ENCODE measurements around the gene PRICKLE2.

Gene PRICKLE2

GRCh38 chr3:64267721-64268604 lies 42.7 kb upstream of the PRICKLE2 start:
- no peak for TF ChIP-seq POU2F2 (IDR thresholded peaks at IDR 0.05; ENCODE audit: low read depth, low read length)
- no peak for TF ChIP-seq POLR2AphosphoS5 (IDR thresholded peaks at IDR 0.05; ENCODE audit: low read depth, low read length)
- no peak for TF ChIP-seq TAF1 (IDR thresholded peaks at IDR 0.05; ENCODE audit: low read depth, low read length)
- TF ChIP-seq POLR2A (IDR thresholded peaks at IDR 0.05; ENCODE audit: low read depth, low read length) = no peak
- no peak for TF ChIP-seq PAX5 (IDR thresholded peaks at IDR 0.05; ENCODE audit: insufficient read depth, low read length, severe bottlenecking)
- TF ChIP-seq SPI1 (IDR thresholded peaks at IDR 0.05; ENCODE audit: low read depth, low read length) = no peak
- DNase-seq (ENCODE audit: insufficient read length, low spot score) (no peak), FAIRE-seq (no peak)

GRCh38 chr3:64266983-64267382 lies 41.7 kb upstream of the PRICKLE2 start:
- TF ChIP-seq POLR2AphosphoS5 (IDR thresholded peaks at IDR 0.05; ENCODE audit: low read depth, low read length) (no peak), POLR2A (IDR thresholded peaks at IDR 0.05; ENCODE audit: low read depth, low read length) (no peak), PAX5 (IDR thresholded peaks at IDR 0.05; ENCODE audit: insufficient read depth, low read length, severe bottlenecking) (no peak), TAF1 (IDR thresholded peaks at IDR 0.05; ENCODE audit: low read depth, low read length) (no peak), SPI1 (IDR thresholded peaks at IDR 0.05; ENCODE audit: low read depth, low read length) (no peak), POU2F2 (IDR thresholded peaks at IDR 0.05; ENCODE audit: low read depth, low read length) (no peak)
- FAIRE-seq = no peak
- no peak for DNase-seq (ENCODE audit: insufficient read length, low spot score)

GRCh38 chr3:64266065-64266931 lies 41.0 kb upstream of the PRICKLE2 start:
- DNase-seq (ENCODE audit: insufficient read length, low spot score) (no peak), FAIRE-seq (no peak)
- no peak for TF ChIP-seq POLR2A (IDR thresholded peaks at IDR 0.05; ENCODE audit: low read depth, low read length)
- no peak for TF ChIP-seq PAX5 (IDR thresholded peaks at IDR 0.05; ENCODE audit: insufficient read depth, low read length, severe bottlenecking)
- no peak for TF ChIP-seq SPI1 (IDR thresholded peaks at IDR 0.05; ENCODE audit: low read depth, low read length)
- TF ChIP-seq POU2F2 (IDR thresholded peaks at IDR 0.05; ENCODE audit: low read depth, low read length) = no peak
- TF ChIP-seq TAF1 (IDR thresholded peaks at IDR 0.05; ENCODE audit: low read depth, low read length) = no peak
- no peak for TF ChIP-seq POLR2AphosphoS5 (IDR thresholded peaks at IDR 0.05; ENCODE audit: low read depth, low read length)

- no peak for TF ChIP-seq TAF1 (IDR thresholded peaks at IDR 0.05; ENCODE audit: low read depth, low read length)
- no peak for TF ChIP-seq POU2F2 (IDR thresholded peaks at IDR 0.05; ENCODE audit: low read depth, low read length)
- no peak for TF ChIP-seq PAX5 (IDR thresholded peaks at IDR 0.05; ENCODE audit: insufficient read depth, low read length, severe bottlenecking)
- TF ChIP-seq SPI1 (IDR thresholded peaks at IDR 0.05; ENCODE audit: low read depth, low read length) = no peak
- TF ChIP-seq POLR2A (IDR thresholded peaks at IDR 0.05; ENCODE audit: low read depth, low read length) = no peak
- TF ChIP-seq POLR2AphosphoS5 (IDR thresholded peaks at IDR 0.05; ENCODE audit: low read depth, low read length) = no peak
- no peak for FAIRE-seq
- no peak for DNase-seq (ENCODE audit: insufficient read length, low spot score)
Observed at GRCh38 chr3:64265646-64266045, 40.4 kb upstream of the PRICKLE2 start.

- TF ChIP-seq POLR2AphosphoS5 (IDR thresholded peaks at IDR 0.05; ENCODE audit: low read depth, low read length) (no peak), POLR2A (IDR thresholded peaks at IDR 0.05; ENCODE audit: low read depth, low read length) (no peak), PAX5 (IDR thresholded peaks at IDR 0.05; ENCODE audit: insufficient read depth, low read length, severe bottlenecking) (no peak), TAF1 (IDR thresholded peaks at IDR 0.05; ENCODE audit: low read depth, low read length) (no peak), SPI1 (IDR thresholded peaks at IDR 0.05; ENCODE audit: low read depth, low read length) (no peak), POU2F2 (IDR thresholded peaks at IDR 0.05; ENCODE audit: low read depth, low read length) (no peak)
- no peak for DNase-seq (ENCODE audit: insufficient read length, low spot score)
- FAIRE-seq = no peak
Observed at GRCh38 chr3:64264501-64265109, 39.3 kb upstream of the PRICKLE2 start.

- FAIRE-seq = no peak
- TF ChIP-seq SPI1 (IDR thresholded peaks at IDR 0.05; ENCODE audit: low read depth, low read length) (no peak), TAF1 (IDR thresholded peaks at IDR 0.05; ENCODE audit: low read depth, low read length) (no peak), POLR2A (IDR thresholded peaks at IDR 0.05; ENCODE audit: low read depth, low read length) (no peak), PAX5 (IDR thresholded peaks at IDR 0.05; ENCODE audit: insufficient read depth, low read length, severe bottlenecking) (no peak)
Observed at GRCh38 chr3:64262574-64263114, 37.4 kb upstream of the PRICKLE2 start.

GRCh38 chr3:64260431-64260830 lies 35.2 kb upstream of the PRICKLE2 start:
- DNase-seq (ENCODE audit: insufficient read length, low spot score) (no peak), FAIRE-seq (no peak)
- no peak for TF ChIP-seq TAF1 (IDR thresholded peaks at IDR 0.05; ENCODE audit: low read depth, low read length)
- TF ChIP-seq POLR2A (IDR thresholded peaks at IDR 0.05; ENCODE audit: low read depth, low read length) = no peak
- TF ChIP-seq PAX5 (IDR thresholded peaks at IDR 0.05; ENCODE audit: insufficient read depth, low read length, severe bottlenecking) = no peak
- no peak for TF ChIP-seq SPI1 (IDR thresholded peaks at IDR 0.05; ENCODE audit: low read depth, low read length)
- TF ChIP-seq POLR2AphosphoS5 (IDR thresholded peaks at IDR 0.05; ENCODE audit: low read depth, low read length) = no peak
- no peak for TF ChIP-seq POU2F2 (IDR thresholded peaks at IDR 0.05; ENCODE audit: low read depth, low read length)

More at GRCh38 chr3:64262574-64263114, 37.4 kb upstream of the PRICKLE2 start:
- no peak for DNase-seq (ENCODE audit: insufficient read length, low spot score)

GRCh38 chr3:64259636-64260035 lies 34.4 kb upstream of the PRICKLE2 start:
- TF ChIP-seq POLR2A (IDR thresholded peaks at IDR 0.05; ENCODE audit: low read depth, low read length) (no peak), POU2F2 (IDR thresholded peaks at IDR 0.05; ENCODE audit: low read depth, low read length) (no peak), PAX5 (IDR thresholded peaks at IDR 0.05; ENCODE audit: insufficient read depth, low read length, severe bottlenecking) (no peak), SPI1 (IDR thresholded peaks at IDR 0.05; ENCODE audit: low read depth, low read length) (no peak), POLR2AphosphoS5 (IDR thresholded peaks at IDR 0.05; ENCODE audit: low read depth, low read length) (no peak), TAF1 (IDR thresholded peaks at IDR 0.05; ENCODE audit: low read depth, low read length) (no peak)
- DNase-seq (ENCODE audit: insufficient read length, low spot score) (no peak), FAIRE-seq (no peak)

All from GM12891 (cell line).